Keratinocyte (primary cell): ENCODE data around the gene ME1. TPM values are rescaled to one million over a fixed set of nuclear protein-coding genes. Genes with fewer than 3 reads are reported as not detected.

ENCODE experiments used
- DNase-seq: peaks from one replicate; pipeline ENCODE4 v3.0.0-alpha.2; 2011; ENCODE audit warnings: low read depth, missing footprints, low spot score
- FAIRE-seq: peaks from 2 replicates; lab custom pipeline; 2011; peaks lifted over from hg19 to GRCh38; lab: Jason Lieb, UNC
- H2AFZ ChIP-seq: 2 replicates; pipeline ENCODE4 v1.6.0; 2012; ENCODE audit warnings: low read length, control low read depth, inconsistent platforms; ENCODE audit not compliant: control insufficient read depth
- H3K27ac ChIP-seq: 2 replicates; pipeline ENCODE4 v1.5.1; 2011; ENCODE audit warnings: low read length; ENCODE audit not compliant: control insufficient read depth, insufficient read depth
- H3K27me3 ChIP-seq: 3 replicates; pipeline ENCODE4 v1.6.0; 2011; ENCODE audit warnings: low read length; ENCODE audit not compliant: control insufficient read depth, insufficient read depth; ENCODE audit errors: extremely low read depth
- H3K36me3 ChIP-seq, 2 experiments: 2 replicates in 1 of 2; 3 replicates in 1 of 2; pipeline ENCODE4 v1.5.1; 2011; ENCODE audit warnings: low read length in 2 of 2, mild to moderate bottlenecking in 1 of 2; ENCODE audit not compliant: control insufficient read depth in 2 of 2, insufficient read depth in 2 of 2; ENCODE audit errors: extremely low read depth in 1 of 2
- H3K4me1 ChIP-seq: 3 replicates; pipeline ENCODE4 v1.5.1; 2011; ENCODE audit warnings: low read length; ENCODE audit not compliant: control insufficient read depth, insufficient read depth; ENCODE audit errors: extremely low read depth
- H3K4me2 ChIP-seq: 3 replicates; pipeline ENCODE4 v1.6.0; 2011; ENCODE audit warnings: low read depth, low read length; ENCODE audit not compliant: control insufficient read depth, insufficient read depth; ENCODE audit errors: extremely low read depth
- H3K4me3 ChIP-seq, 3 experiments: fragments of 200-600 bp in 1 of 3; sonication (generic) in 1 of 3; 2 replicates in 2 of 3; 3 replicates in 1 of 3; pipeline ENCODE4 v1.5.1; 2011 to 2016; ENCODE audit warnings: low read length in 3 of 3, mild to moderate bottlenecking in 3 of 3, control low read depth in 2 of 3, inconsistent platforms in 1 of 3, low read depth in 1 of 3, mixed read lengths in 1 of 3, mixed run types in 1 of 3, moderate library complexity in 1 of 3; ENCODE audit not compliant: control insufficient read depth in 2 of 3, insufficient read depth in 2 of 3; ENCODE audit errors: extremely low read depth in 1 of 3
- H3K79me2 ChIP-seq: 2 replicates; pipeline ENCODE4 v1.6.0; 2012; ENCODE audit warnings: low read length; ENCODE audit not compliant: control insufficient read depth, insufficient read depth
- H3K9ac ChIP-seq: 3 replicates; pipeline ENCODE4 v1.6.0; 2011; ENCODE audit warnings: low read length; ENCODE audit not compliant: control insufficient read depth, insufficient read depth; ENCODE audit errors: extremely low read depth
- H3K9me1 ChIP-seq: 3 replicates; pipeline ENCODE4 v1.6.0; 2011; ENCODE audit warnings: low read length; ENCODE audit not compliant: control insufficient read depth, insufficient read depth; ENCODE audit errors: extremely low read depth
- H3K9me3 ChIP-seq: 2 replicates; pipeline ENCODE4 v1.5.1; 2012; ENCODE audit warnings: low read depth, low read length; ENCODE audit not compliant: control insufficient read depth
- H4K20me1 ChIP-seq: 3 replicates; pipeline ENCODE4 v1.6.0; 2011; ENCODE audit warnings: low read length; ENCODE audit not compliant: control insufficient read depth, insufficient read depth; ENCODE audit errors: extremely low read depth
- EZH2 ChIP-seq: IDR thresholded peaks from one replicate; pipeline ENCODE4 v1.6.1; 2012; ENCODE audit warnings: inconsistent platforms, mild to moderate bottlenecking, low read length, moderate library complexity
- dilution Hi-C: fragments of 300-500 bp; cut with MboI; formaldehyde crosslinking; loops from one replicate; pipeline ENCODE4 v1.7.0; 2020; ENCODE audit warnings: low sequenced_read_pairs; ENCODE audit not compliant: extremely low pct_ligation_motif_present
- polyA plus RNA-seq, 5 experiments: library from polyadenylated mRNA; depleted of rRNA in 3 of 5; stranded (reverse) in 3 of 5; stranded (forward) in 1 of 5; unstranded in 1 of 5; fragments of >200 nt; gene quantifications; 1 replicate in 1 of 5; 2 replicates in 3 of 5; 3 replicates in 1 of 5; pipeline versions ENCODE4 v1.2.1 to v1.2.3, GENCODE V29; 2011 to 2012; ENCODE audit warnings: missing spikeins in 2 of 5, low read depth in 1 of 5, low replicate concordance in 1 of 5
- TF ChIP-seq, protein P1 (sequence below), 3 experiments: IDR thresholded peaks in 1 of 3; conservative IDR thresholded peaks in 1 of 3; optimal IDR thresholded peaks in 1 of 3; 2 replicates in 2 of 3; 3 replicates in 1 of 3; pipeline versions ENCODE3 to v1.5.1; 2011; ENCODE audit warnings: low read length in 3 of 3, mild to moderate bottlenecking in 3 of 3, moderate library complexity in 2 of 3, control low read depth in 1 of 3, inconsistent platforms in 1 of 3; ENCODE audit not compliant: insufficient read depth in 2 of 3; ENCODE audit errors: extremely low read depth in 1 of 3

ME1 gene
- polyA plus RNA-seq, 1 donor (not counting 4 experiments of a cell fraction or from before 2014, with no cell fraction given), result 27.7 TPM

DNA sequence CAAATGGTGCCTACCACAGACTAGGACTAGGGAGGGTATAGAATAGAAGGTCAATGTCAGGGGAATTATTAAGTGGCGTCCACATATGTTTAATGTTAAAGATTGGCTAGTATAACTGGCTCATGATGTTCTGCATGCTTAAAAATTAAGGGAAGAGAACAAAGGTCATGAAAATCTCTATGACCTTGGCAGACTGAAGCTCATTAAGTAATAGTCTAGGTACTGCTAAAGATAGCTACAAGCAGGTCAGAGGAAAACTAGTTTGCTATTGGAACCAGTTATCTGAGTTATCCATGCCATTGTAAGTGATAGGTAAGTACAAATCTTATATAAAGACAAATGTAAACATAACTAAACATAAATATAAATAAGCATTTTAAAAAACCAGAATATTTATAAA, 48.5 kb upstream of the ME1 start:
- dilution Hi-C loops, result no loop called here
- H2AFZ ChIP-seq, result no peak overlapping the region
- H3K9me1 ChIP-seq, result no peaks in the 10 kb centered on the region
- no peak overlapping the region for H3K4me3 ChIP-seq
- TF ChIP-seq EZH2, result no peak
- TF ChIP-seq, protein P1, sequence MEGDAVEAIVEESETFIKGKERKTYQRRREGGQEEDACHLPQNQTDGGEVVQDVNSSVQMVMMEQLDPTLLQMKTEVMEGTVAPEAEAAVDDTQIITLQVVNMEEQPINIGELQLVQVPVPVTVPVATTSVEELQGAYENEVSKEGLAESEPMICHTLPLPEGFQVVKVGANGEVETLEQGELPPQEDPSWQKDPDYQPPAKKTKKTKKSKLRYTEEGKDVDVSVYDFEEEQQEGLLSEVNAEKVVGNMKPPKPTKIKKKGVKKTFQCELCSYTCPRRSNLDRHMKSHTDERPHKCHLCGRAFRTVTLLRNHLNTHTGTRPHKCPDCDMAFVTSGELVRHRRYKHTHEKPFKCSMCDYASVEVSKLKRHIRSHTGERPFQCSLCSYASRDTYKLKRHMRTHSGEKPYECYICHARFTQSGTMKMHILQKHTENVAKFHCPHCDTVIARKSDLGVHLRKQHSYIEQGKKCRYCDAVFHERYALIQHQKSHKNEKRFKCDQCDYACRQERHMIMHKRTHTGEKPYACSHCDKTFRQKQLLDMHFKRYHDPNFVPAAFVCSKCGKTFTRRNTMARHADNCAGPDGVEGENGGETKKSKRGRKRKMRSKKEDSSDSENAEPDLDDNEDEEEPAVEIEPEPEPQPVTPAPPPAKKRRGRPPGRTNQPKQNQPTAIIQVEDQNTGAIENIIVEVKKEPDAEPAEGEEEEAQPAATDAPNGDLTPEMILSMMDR (optimal IDR thresholded peaks at IDR 0.05 in 1 of 3, IDR thresholded peaks at IDR 0.05 in 1 of 3, conservative IDR thresholded peaks at IDR 0.05 in 1 of 3; ENCODE audit: extremely low read depth in 1 of 3, insufficient read depth in 2 of 3, low read length in 3 of 3), result no peak
- no peak for FAIRE-seq
- H3K9me3 ChIP-seq, result no peaks in the 10 kb centered on the region
- no peak overlapping the region for H3K27ac ChIP-seq
- no peak for DNase-seq
- H3K4me1 ChIP-seq, result peaks cover 6% of the 10 kb centered on the region
- no peak overlapping the region for H3K4me2 ChIP-seq
- no peaks in the 10 kb centered on the region for H4K20me1 ChIP-seq
- no peaks in the 10 kb centered on the region for H3K27me3 ChIP-seq
- no peaks in the 10 kb centered on the region for H3K79me2 ChIP-seq
- H3K36me3 ChIP-seq, result no peaks in the 10 kb centered on the region
- no peak overlapping the region for H3K9ac ChIP-seq

DNA sequence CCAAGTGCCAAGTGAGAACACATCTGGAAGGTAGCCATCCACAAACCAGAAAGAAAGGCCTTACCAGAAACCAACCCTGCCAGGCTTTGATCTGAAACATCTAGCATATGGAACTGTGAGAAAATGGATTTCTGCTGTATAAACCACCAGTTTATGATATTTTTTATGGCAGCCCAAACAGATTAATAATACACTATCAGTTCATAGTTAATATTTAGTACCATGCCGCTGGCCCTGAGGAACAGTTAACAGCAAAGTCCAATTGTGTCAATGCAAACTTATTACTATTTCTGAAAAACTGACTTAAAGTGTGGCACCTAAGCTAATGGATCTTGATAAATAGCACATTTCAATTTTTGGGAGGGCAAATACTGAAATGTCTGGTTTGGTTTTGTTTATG, 46.1 kb upstream of the ME1 start:
- no peaks in the 10 kb centered on the region for H3K36me3 ChIP-seq
- H4K20me1 ChIP-seq, result no peaks in the 10 kb centered on the region
- no peak for DNase-seq
- H3K79me2 ChIP-seq, result no peaks in the 10 kb centered on the region
- no peak for FAIRE-seq
- no peak overlapping the region for H2AFZ ChIP-seq
- H3K4me1 ChIP-seq, result peaks cover 6% of the 10 kb centered on the region
- H3K4me2 ChIP-seq, result no peak overlapping the region
- no peak overlapping the region for H3K4me3 ChIP-seq
- no peak for TF ChIP-seq EZH2
- TF ChIP-seq, protein P1 (optimal IDR thresholded peaks at IDR 0.05 in 1 of 3, IDR thresholded peaks at IDR 0.05 in 1 of 3, conservative IDR thresholded peaks at IDR 0.05 in 1 of 3; ENCODE audit: extremely low read depth in 1 of 3, insufficient read depth in 2 of 3, low read length in 3 of 3), result no peak
- dilution Hi-C loops, result no loop called here
- H3K9me3 ChIP-seq, result no peaks in the 10 kb centered on the region
- no peak overlapping the region for H3K9ac ChIP-seq
- H3K27me3 ChIP-seq, result no peaks in the 10 kb centered on the region
- H3K27ac ChIP-seq, result no peak overlapping the region
- no peaks in the 10 kb centered on the region for H3K9me1 ChIP-seq
